Measurements from ENCODE around the gene COL4A1.
A peak's percentile ranks its signal among the peaks of the same experiment; 100 is the strongest.

Gene COL4A1

DNA sequence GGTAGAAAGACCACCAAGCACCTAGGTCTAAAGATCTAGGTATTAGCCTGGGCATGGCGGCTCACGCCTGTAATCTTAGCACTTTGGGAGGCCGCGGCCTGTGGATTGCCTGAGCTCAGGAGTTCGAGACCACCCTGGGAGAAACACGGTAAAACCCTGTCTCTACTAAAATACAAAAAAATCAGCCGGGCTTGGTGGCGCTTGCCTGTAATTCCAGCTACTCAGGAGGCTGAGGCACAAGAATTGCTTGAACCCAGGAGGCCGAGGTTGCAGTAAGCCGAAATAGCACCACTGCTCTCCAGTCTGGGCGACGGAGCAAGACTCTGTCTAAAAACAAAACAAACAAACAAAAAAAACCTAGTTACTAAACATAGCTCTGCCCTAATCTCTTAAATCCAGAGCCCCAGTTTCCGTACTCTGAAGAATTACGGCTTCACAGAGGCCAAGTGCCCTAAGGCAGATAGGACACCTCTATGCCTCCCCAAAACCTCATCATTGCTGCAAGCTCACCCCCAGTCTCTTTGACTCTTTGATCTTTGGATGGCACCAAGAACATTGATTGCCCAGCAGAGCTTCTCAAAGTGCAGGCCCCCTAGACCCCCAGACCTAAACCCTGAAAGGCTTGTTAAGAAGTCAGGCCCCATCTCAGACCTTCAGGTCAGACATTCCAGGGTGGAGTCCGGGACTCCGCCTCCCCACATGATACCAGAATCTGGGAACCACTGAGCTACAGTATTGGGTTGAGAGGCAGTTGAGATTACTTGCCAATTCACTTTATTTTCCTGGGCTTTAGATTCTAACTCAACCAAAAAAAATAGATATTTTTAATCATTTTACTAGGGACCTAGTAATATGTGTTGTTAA lies 2.9 kb upstream of the COL4A1 start:
- DNase-seq (ENCODE audit: low spot score): no peak

- peak; percentile 47 for DNase-seq (ENCODE audit: low spot score)
These were observed 1.9 kb upstream of the COL4A1 start for GRCh38 chr13:110308656-110309359.

DNA sequence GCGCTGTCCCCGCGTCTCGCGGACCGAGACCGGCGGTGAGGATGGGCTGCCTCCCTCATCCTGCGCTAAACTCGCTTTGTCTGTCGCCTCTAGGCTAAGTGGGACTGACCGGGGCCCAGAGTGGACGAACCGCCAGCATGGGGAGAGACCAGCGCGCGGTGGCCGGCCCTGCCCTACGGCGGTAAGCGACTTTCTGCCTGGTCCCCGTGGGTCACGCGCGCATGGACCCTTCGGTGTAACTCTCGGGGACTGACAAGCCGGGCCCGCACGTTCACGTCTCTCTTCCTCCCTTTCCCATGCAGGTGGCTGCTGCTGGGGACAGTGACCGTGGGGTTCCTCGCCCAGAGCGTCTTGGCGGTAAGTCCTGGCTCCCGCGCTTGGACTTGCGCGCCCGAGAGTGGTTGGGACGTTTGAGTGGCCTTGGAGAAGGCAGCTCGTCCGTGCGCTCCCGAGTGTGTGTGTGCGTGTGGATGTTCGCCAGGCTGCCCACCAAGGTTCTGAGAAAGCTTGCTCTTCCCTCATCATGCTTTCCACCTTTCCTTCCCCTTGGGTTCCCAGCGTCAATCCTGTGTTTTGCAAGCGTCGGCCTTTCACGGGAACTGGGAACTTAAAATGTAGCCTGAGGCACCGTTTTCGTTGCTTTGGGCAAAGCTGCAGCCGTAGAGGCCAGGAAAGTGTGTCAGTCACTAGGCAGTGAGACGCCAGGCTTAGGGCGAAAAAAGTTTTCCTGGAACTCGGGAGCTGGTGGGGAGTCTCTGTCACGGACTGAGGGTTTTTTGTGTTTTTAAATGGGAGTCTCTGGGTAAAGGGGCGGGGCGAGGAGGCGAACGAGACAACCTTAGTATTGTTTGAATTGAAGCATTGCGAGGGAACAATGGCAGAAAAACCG lies 1.1 kb upstream of the COL4A1 start:
- DNase-seq (ENCODE audit: low spot score): peak; percentile 67

DNA sequence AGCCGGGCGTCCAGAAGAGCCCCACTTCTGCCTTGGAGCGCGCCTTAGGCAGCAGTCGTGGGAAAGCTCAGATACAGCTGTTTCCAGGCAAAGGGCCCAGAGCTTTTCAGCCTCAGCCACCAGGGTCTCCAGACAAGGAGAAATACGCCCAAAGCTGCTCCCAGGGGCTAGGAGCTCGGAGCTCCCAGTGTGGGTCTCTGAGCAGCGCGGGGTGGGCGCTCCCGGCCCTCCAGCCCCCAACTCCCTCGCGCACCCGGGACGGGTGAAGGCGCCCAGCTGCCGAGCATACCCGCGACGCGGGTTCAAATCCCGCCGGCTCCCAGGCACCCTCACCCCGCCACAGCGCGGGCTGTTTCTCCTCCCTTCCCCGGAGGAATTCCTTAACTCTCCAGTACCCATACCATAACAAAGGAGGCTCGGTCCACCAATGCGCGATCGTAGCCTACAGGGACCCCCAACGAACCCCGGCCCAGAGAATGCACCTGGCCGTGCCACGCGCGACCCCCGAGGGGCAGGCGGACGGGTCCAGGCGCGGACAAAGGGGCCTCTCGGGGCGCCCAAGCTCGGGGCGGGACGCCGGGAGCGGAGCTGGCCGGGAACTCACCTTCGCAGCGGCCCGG lies 507 bp downstream of the COL4A1 start:
- DNase-seq (ENCODE audit: low spot score): no peak

GRCh38 chr13:110305949-110306339 lies 1.0 kb downstream of the COL4A1 start:
- no peak for DNase-seq (ENCODE audit: low spot score)

- no peak for DNase-seq (ENCODE audit: low spot score)
These were observed 1.4 kb downstream of the COL4A1 start for GRCh38 chr13:110305544-110305943.

- DNase-seq (ENCODE audit: low spot score): no peak
These were observed 2.0 kb downstream of the COL4A1 start for GRCh38 chr13:110305001-110305400.

GRCh38 chr13:110304256-110304655 lies 2.7 kb downstream of the COL4A1 start:
- peak; percentile 82 for DNase-seq (ENCODE audit: low spot score)

DNA sequence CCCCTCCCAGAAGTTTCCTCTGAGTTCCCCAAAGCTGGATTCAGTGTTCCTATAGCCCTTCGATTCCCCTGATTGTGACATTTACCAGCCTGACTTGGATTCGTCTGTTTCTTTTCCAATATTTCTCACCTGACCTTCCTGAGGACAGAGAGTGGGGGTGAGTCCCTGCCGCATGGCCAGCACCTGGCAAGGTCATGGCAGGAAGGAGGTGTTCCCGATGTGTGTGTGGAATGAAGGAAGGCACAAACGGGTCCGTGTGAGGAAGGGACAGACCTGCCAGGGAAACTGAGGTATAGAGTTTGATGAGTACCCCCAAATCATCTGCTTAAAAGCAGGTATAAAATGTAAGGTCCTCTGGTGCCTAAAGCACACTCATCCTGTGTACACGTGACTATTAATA lies 3.3 kb downstream of the COL4A1 start:
- no peak for DNase-seq (ENCODE audit: low spot score)

DNA sequence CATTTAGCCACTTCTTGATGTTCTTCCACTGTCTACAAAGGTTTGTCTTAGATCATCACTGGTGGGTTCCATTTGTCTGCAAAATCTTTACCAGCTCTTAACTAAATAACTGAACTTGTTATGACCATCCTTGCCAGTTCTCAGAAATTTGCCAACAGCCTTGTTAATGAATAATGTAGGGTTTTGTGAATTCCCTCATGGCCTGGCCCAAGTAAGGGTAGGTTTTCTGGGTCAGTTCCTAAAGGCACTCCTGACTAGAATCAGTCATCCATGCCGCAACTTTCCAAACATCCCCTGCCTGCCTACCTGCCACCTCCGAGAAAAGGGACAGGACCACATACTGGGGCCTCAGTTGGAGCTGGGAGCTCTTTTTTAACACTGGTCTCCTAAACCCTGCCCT lies 4.0 kb downstream of the COL4A1 start:
- DNase-seq (ENCODE audit: low spot score): peak; percentile 83

DNA sequence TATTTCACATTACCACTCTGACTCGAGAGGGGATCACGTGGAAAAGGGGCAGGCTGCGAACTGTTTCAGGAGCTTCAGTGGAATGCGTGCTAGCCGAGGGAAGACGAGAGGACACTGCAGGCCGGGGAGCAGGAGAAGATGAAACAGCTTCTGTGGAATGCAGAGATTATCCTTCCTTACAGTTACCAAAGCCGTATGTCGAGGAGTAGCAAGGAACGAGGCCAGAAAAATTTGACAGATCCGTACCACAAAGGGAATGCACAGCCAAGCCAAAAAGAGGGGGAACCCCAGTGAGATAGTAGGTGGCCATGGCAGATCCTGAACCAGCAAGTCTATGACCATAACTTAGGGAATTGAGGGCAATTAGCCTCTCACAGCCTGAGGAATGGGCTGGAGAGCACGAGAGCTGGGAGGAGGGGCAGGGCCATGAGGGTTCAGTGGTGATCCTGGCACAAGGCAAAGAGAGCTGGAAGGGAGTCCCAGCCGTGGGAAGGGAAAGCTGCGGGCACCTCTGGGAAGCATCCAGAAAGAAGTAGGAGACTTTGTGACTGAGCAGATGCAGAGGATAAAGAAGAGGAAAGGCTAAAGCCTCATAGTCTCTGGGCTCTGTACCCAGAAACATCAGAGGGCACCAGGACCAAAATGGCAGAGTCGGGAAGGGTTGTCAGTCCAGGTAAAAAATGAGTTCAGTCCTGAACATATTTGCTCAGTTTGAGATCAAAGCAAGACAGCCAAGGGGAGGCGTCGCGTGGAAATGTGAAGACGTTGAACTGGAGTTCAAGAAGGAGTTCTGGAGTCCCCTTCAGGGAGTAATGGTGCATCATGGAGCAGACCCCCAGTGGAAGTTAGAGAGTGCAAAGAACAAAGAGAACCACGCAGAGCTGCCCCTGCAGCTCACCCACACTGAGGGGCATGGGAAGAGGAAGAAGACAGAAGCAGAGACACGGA lies 5.1 kb downstream of the COL4A1 start:
- DNase-seq (ENCODE audit: low spot score): peak; percentile 52

DNA sequence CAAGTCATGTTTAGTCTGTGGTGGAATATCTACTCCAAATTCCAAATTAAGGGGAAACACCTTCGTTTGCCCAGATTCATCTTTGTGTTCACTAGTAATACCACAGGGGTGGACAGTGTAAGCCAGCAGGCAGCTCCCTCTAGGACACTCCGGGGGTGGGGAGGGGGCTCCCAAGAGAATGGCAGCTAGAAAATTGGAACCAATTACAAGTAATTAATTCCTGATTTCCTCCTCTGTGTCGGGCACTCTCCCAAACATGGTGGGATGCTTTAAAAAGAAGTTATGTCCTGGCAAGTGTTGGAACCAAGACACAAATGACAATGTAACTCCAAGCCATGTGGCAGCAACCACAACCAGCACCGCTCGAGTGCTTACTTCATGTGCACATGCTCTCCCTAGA lies 5.9 kb downstream of the COL4A1 start:
- DNase-seq (ENCODE audit: low spot score): no peak

- no peak for DNase-seq (ENCODE audit: low spot score)
These were observed 6.7 kb downstream of the COL4A1 start for GRCh38 chr13:110300090-110300815.

GRCh38 chr13:110299283-110299840 lies 7.6 kb downstream of the COL4A1 start:
- no peak for DNase-seq (ENCODE audit: low spot score)

DNA sequence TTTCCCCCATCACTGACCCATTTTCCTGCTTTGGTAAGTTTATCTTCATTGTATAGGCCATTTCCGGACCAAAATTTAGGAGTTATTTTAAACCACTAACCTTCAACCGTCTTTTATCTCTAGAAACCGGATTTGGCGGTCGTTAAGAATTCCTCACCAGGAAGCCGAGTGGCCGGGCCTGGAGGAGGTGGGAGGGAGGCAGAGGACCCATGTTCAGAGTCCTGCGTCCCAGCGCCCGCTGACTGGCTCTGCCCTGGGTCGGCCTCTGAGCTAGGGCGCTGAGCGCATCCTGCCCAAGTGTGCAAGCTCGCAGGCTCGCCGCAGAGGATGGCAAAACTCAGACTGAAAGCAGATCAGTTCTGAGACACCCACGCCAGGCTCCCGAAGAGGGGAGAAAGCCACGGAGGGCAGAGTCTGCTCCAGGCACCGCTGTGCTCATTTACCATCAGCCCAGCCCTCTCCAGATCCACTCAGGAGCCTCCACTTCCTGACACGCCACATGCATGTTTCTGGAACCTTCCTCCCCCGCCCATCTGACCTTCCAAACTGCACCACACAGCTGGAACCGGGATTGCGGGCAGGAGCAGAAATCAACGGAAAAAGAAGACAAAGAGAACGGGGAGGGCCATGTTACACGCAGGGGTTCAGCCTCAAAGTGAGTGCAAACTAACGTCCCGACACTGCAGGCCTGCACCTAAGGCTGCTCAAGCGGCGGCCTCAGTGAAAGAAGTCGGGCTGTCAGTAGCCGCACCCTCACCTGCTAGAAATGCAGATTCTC lies 8.3 kb downstream of the COL4A1 start:
- DNase-seq (ENCODE audit: low spot score): no peak

GRCh38 chr13:110297766-110298504 lies 9.0 kb downstream of the COL4A1 start:
- DNase-seq (ENCODE audit: low spot score): no peak

- no peak for DNase-seq (ENCODE audit: low spot score)
These were observed 9.9 kb downstream of the COL4A1 start for GRCh38 chr13:110297011-110297410.

GRCh38 chr13:110294622-110295021 lies 12.3 kb downstream of the COL4A1 start:
- no peak for DNase-seq (ENCODE audit: low spot score)

All from kidney tubule cell (primary cell).